ENCODE data around the gene TSPAN9. TPM values are rescaled to one million over a fixed set of nuclear protein-coding genes. Genes with fewer than 3 reads are reported as not detected.

Gene TSPAN9
- total and polyA plus RNA-seq, 2 of the 4 experiments (the other 2 are of a cell fraction), result 17.7 to 39.1 TPM

DNA sequence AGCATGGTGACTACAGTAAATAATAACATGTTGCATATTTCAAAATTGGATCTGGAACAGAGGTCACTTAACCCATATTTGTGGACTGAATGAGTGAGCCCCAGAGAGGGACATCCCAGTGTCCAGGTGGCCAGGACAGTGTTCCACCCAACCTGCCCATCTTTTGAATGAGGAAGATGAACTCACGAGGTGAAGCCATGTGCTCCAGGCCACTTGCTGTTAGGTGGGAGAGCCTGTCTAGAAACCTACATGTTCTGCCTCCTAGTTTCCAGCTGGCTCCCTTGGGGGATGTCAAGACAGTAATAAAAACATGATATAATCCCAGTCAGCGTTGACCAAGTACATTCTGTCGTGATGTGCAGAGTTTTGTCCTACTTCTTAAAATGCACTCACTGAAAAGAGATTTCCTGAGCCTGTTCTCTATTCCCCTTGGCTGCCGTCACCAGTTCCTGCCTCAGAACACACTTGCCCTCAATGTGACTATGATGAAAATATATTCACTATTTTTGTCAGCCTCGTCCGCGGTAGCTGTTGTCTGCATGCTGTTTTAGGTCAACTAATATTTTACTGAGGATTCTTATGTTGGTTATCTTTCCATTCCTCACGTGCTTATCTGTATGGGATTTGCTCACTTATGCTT lies 25.7 kb downstream of the TSPAN9 start:
- H3K9ac ChIP-seq (ENCODE audit: low read depth, low read length), result no peak overlapping the region
- H3K14ac ChIP-seq (replicated peaks; ENCODE audit: low read depth, low read length), result no peak overlapping the region
- no peak overlapping the region for H4K5ac ChIP-seq (ENCODE audit: low read depth, low read length)
- H2BK120ac ChIP-seq (ENCODE audit: low read depth, low read length), result no peak overlapping the region
- no peak overlapping the region for H4K8ac ChIP-seq (ENCODE audit: low read depth in 2 of 2, low read length in 2 of 2)
- no peak overlapping the region for H4K91ac ChIP-seq (ENCODE audit: insufficient read depth, low read depth, low read length)
- no peak overlapping the region for H3K4me2 ChIP-seq (ENCODE audit: low read depth, low read length)
- H4K20me1 ChIP-seq (ENCODE audit: insufficient read depth, low read length), result peaks cover 23% of the 10 kb centered on the region; the same call in 1 of the 2 replicates
- CTCF ChIA-PET, result no interaction called here
- TF ChIP-seq RCOR1 (IDR thresholded peaks at IDR 0.05; ENCODE audit: insufficient replicate concordance, low read length), result no peak
- TF ChIP-seq MAZ (IDR thresholded peaks at IDR 0.05; ENCODE audit: borderline replicate concordance, low read depth, low read length), result no peak
- TF ChIP-seq CEBPB (IDR thresholded peaks at IDR 0.05; ENCODE audit: low read depth, low read length), result no peak
- no peak for TF ChIP-seq CHD1 (IDR thresholded peaks at IDR 0.05; ENCODE audit: low read depth, low read length)
- TF ChIP-seq MAFK (IDR thresholded peaks at IDR 0.05; ENCODE audit: low read depth, low read length), result no peak
- TF ChIP-seq FOS (IDR thresholded peaks at IDR 0.05; ENCODE audit: low read depth, low read length), result no peak
- TF ChIP-seq, protein P1, sequence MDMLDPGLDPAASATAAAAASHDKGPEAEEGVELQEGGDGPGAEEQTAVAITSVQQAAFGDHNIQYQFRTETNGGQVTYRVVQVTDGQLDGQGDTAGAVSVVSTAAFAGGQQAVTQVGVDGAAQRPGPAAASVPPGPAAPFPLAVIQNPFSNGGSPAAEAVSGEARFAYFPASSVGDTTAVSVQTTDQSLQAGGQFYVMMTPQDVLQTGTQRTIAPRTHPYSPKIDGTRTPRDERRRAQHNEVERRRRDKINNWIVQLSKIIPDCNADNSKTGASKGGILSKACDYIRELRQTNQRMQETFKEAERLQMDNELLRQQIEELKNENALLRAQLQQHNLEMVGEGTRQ (IDR thresholded peaks at IDR 0.05; ENCODE audit: low read depth, low read length), result no peak
- TF ChIP-seq POLR2A (IDR thresholded peaks at IDR 0.05; ENCODE audit: low read depth, low read length), result no peak
- TF ChIP-seq ELK1 (IDR thresholded peaks at IDR 0.05; ENCODE audit: borderline replicate concordance, low read depth, low read length), result no peak
- no peak for TF ChIP-seq MXI1 (IDR thresholded peaks at IDR 0.05; ENCODE audit: borderline replicate concordance, low read depth, low read length)
- no peak for TF ChIP-seq RAD21 (IDR thresholded peaks at IDR 0.05; ENCODE audit: low read length)
- TF ChIP-seq, protein P2, sequence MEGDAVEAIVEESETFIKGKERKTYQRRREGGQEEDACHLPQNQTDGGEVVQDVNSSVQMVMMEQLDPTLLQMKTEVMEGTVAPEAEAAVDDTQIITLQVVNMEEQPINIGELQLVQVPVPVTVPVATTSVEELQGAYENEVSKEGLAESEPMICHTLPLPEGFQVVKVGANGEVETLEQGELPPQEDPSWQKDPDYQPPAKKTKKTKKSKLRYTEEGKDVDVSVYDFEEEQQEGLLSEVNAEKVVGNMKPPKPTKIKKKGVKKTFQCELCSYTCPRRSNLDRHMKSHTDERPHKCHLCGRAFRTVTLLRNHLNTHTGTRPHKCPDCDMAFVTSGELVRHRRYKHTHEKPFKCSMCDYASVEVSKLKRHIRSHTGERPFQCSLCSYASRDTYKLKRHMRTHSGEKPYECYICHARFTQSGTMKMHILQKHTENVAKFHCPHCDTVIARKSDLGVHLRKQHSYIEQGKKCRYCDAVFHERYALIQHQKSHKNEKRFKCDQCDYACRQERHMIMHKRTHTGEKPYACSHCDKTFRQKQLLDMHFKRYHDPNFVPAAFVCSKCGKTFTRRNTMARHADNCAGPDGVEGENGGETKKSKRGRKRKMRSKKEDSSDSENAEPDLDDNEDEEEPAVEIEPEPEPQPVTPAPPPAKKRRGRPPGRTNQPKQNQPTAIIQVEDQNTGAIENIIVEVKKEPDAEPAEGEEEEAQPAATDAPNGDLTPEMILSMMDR (conservative IDR thresholded peaks at IDR 0.05; ENCODE audit: low read depth, low read length), result no peak
- no peak for TF ChIP-seq RFX5 (IDR thresholded peaks at IDR 0.05; ENCODE audit: low read depth, low read length)
- TF ChIP-seq SMC3 (IDR thresholded peaks at IDR 0.05; ENCODE audit: low read depth, low read length), result no peak
- TF ChIP-seq BHLHE40 (IDR thresholded peaks at IDR 0.05; ENCODE audit: low read depth, low read length), result no peak
- no peak for TF ChIP-seq NFE2L2 (IDR thresholded peaks at IDR 0.05; ENCODE audit: low read depth, low read length)
- peaks cover 12% of the 10 kb centered on the region; the same call in 1 of the 2 replicates for H3K4me1 ChIP-seq (ENCODE audit: control insufficient read depth, insufficient read depth, low read length)
- H3K23ac ChIP-seq (ENCODE audit: low read depth, low read length), result no peak overlapping the region; the same call in 1 of the 2 replicates
- no peaks in the 10 kb centered on the region for H3K9me3 ChIP-seq (ENCODE audit: control insufficient read depth, insufficient read depth, low read length)
- H3K18ac ChIP-seq (ENCODE audit: low read depth, low read length), result no peak overlapping the region
- no peak for DNase-seq
- no peak overlapping the region for H2BK15ac ChIP-seq (ENCODE audit: low read depth, low read length)
- no peaks in the 10 kb centered on the region for H3K27me3 ChIP-seq (ENCODE audit: control insufficient read depth, insufficient read depth, low read length)
- dilution Hi-C loops (cut with HindIII; ENCODE audit: low sequenced_read_pairs, unreplicated experiment) (no loop called here), intact Hi-C loops (cut with micrococcal nuclease) (no loop called here), in situ Hi-C loops (cut with MboI; ENCODE audit: low sequenced_read_pairs) (no loop called here)
- H2AK9ac ChIP-seq (replicated peaks; ENCODE audit: low read depth, low read length, poor library complexity), result no peak overlapping the region
- peaks cover 21% of the 10 kb centered on the region for H3K9me1 ChIP-seq (ENCODE audit: insufficient read depth, low read length)
- H2BK20ac ChIP-seq (ENCODE audit: low read depth, low read length), result no peak overlapping the region
- no peak overlapping the region for H2AK5ac ChIP-seq (ENCODE audit: low read depth, low read length)
- no peak overlapping the region for H2AFZ ChIP-seq (replicated peaks; ENCODE audit: low read length, poor library complexity)
- WGBS, 2 experiments (ENCODE audit: extremely low coverage in 2 of 2, insufficient read length in 1 of 2), result 60% methylated on average over 1 of the region's 8 CpGs; no CpG with 5 or more reads in 1 of the 2 experiments
- ATAC-seq (ENCODE audit: low read depth), result no peak
- H3K79me1 ChIP-seq (ENCODE audit: low read depth in 1 of 2, low read length in 2 of 2), result peaks cover 0 to 48% of the 10 kb centered on the region in 2 experiments; a peak in 3 of 4 replicates
- no peak overlapping the region for H3K56ac ChIP-seq (ENCODE audit: extremely low read depth, insufficient read depth, low read length)
- H3K4ac ChIP-seq (ENCODE audit: low read depth, low read length), result no peak overlapping the region
- H3K4me3 ChIP-seq (ENCODE audit: insufficient read depth, low read depth, low read length), result no peak overlapping the region
- H2BK5ac ChIP-seq (ENCODE audit: low read depth, low read length, poor library complexity, severe bottlenecking), result no peak overlapping the region
- no peaks in the 10 kb centered on the region for H3K36me3 ChIP-seq (ENCODE audit: control insufficient read depth, insufficient read depth, low read length)
- BruUV-seq (replicated peaks), result no TSS peak
- POLR2A ChIA-PET (ENCODE audit: unreplicated experiment), result no interaction called here
- H3K27ac ChIP-seq (ENCODE audit: insufficient read depth, low read length), result no peak overlapping the region
